ENCODE measurements around the gene BSDC1. TPM values are rescaled to one million over a fixed set of nuclear protein-coding genes. Genes with fewer than 3 reads are reported as not detected.
A peak's percentile ranks its signal among the peaks of the same experiment; 100 is the strongest.

BSDC1 gene
- total RNA-seq, 1 experiment from 2014 or later: 74.0 TPM

- no peaks in the 10 kb centered on the region for H3K9me2 ChIP-seq (ENCODE audit: insufficient read depth)
- intact Hi-C loops (cut with micrococcal nuclease; ENCODE audit: unreplicated experiment): no loop called here
- no peak overlapping the region for H3K4me2 ChIP-seq
- no peaks in the 10 kb centered on the region for H3K79me2 ChIP-seq (ENCODE audit: low read depth)
- no TSS peak for BruUV-seq (replicated peaks)
- ChIA-PET POLR2A (ENCODE audit: unreplicated experiment) (no interaction called here), CTCF (no interaction called here)
- DNase-seq: peak in 1 of 2 experiments; percentile 2
- no peak overlapping the region for H2AFZ ChIP-seq
- TF ChIP-seq EZH2 (IDR thresholded peaks at IDR 0.05; ENCODE audit: low read depth): no peak
- no peak for TF ChIP-seq CTCF (conservative IDR thresholded peaks at IDR 0.05)
- H3K4me3 ChIP-seq: no peak overlapping the region
- no peaks in the 10 kb centered on the region for H3F3A ChIP-seq (ENCODE audit: insufficient read depth, low read depth)
- no peaks in the 10 kb centered on the region for H4K20me1 ChIP-seq (ENCODE audit: insufficient read depth)
- peaks cover 65% of the 10 kb centered on the region for H3K27me3 ChIP-seq (ENCODE audit: insufficient read depth, low read depth)
- no peak overlapping the region for H3K27ac ChIP-seq
- no peaks in the 10 kb centered on the region for H3K4me1 ChIP-seq (replicated peaks; ENCODE audit: insufficient read depth)
- no peaks in the 10 kb centered on the region for H3K36me3 ChIP-seq (ENCODE audit: low read depth)
- no peaks in the 10 kb centered on the region for H3K9me3 ChIP-seq (ENCODE audit: insufficient read depth, low read depth)
Measured at GRCh38 chr1:32426489-32427255, 32.4 kb upstream of the BSDC1 start.

GRCh38 chr1:32421775-32422174, 27.5 kb upstream of the BSDC1 start:
- ChIA-PET CTCF (interaction anchor here (0.5 kb wide), 1 partner anchor 214 kb away, joined by 7 read pairs; no protein-coding TSS in a partner anchor), POLR2A (ENCODE audit: unreplicated experiment) (no interaction called here)
- intact Hi-C loops (cut with micrococcal nuclease; ENCODE audit: unreplicated experiment): no loop called here
- no peaks in the 10 kb centered on the region for H4K20me1 ChIP-seq (ENCODE audit: insufficient read depth)
- no peaks in the 10 kb centered on the region for H3K9me2 ChIP-seq (ENCODE audit: insufficient read depth)
- no peaks in the 10 kb centered on the region for H3K36me3 ChIP-seq (ENCODE audit: low read depth)
- TF ChIP-seq EZH2 (IDR thresholded peaks at IDR 0.05; ENCODE audit: low read depth): no peak
- no peak for TF ChIP-seq CTCF (conservative IDR thresholded peaks at IDR 0.05)
- H3K4me3 ChIP-seq: no peak overlapping the region
- no peak overlapping the region for H3K27ac ChIP-seq
- H3K4me1 ChIP-seq (replicated peaks; ENCODE audit: insufficient read depth): no peaks in the 10 kb centered on the region
- peaks cover 55% of the 10 kb centered on the region for H3K27me3 ChIP-seq (ENCODE audit: insufficient read depth, low read depth)
- DNase-seq: no peak
- H3K4me2 ChIP-seq: no peak overlapping the region
- no peaks in the 10 kb centered on the region for H3F3A ChIP-seq (ENCODE audit: insufficient read depth, low read depth)
- no peaks in the 10 kb centered on the region for H3K9me3 ChIP-seq (ENCODE audit: insufficient read depth, low read depth)
- H3K79me2 ChIP-seq (ENCODE audit: low read depth): no peaks in the 10 kb centered on the region
- BruUV-seq (replicated peaks): no TSS peak
- H2AFZ ChIP-seq: no peak overlapping the region

- no TSS peak for BruUV-seq (replicated peaks)
- no peak overlapping the region for H3K4me3 ChIP-seq
- TF ChIP-seq CTCF (conservative IDR thresholded peaks at IDR 0.05) (peak; percentile 67), EZH2 (IDR thresholded peaks at IDR 0.05; ENCODE audit: low read depth) (no peak)
- H3K27me3 ChIP-seq (ENCODE audit: insufficient read depth, low read depth): 0 out of 2 replicates have a peak, but pooled peaks cover 7% of the 10 kb centered on the region
- no peak overlapping the region for H2AFZ ChIP-seq
- no peaks in the 10 kb centered on the region for H3K79me2 ChIP-seq (ENCODE audit: low read depth)
- H3K9me2 ChIP-seq (ENCODE audit: insufficient read depth): no peaks in the 10 kb centered on the region
- no peaks in the 10 kb centered on the region for H3K36me3 ChIP-seq (ENCODE audit: low read depth)
- ChIA-PET CTCF (no interaction called here), POLR2A (ENCODE audit: unreplicated experiment) (no interaction called here)
- intact Hi-C loops (cut with micrococcal nuclease; ENCODE audit: unreplicated experiment): loop anchor here (1.0 to 10.0 kb wide), 4 partner anchors 13 to 750 kb away; no protein-coding TSS in a partner anchor
- H4K20me1 ChIP-seq (ENCODE audit: insufficient read depth): no peaks in the 10 kb centered on the region
- H3K4me2 ChIP-seq: no peak overlapping the region
- H3K4me1 ChIP-seq (replicated peaks; ENCODE audit: insufficient read depth): no peaks in the 10 kb centered on the region
- no peaks in the 10 kb centered on the region for H3K9me3 ChIP-seq (ENCODE audit: insufficient read depth, low read depth)
- H3F3A ChIP-seq (ENCODE audit: insufficient read depth, low read depth): no peaks in the 10 kb centered on the region
- no peak for DNase-seq
- H3K27ac ChIP-seq: no peak overlapping the region
Measured at GRCh38 chr1:32414186-32414886, 20.1 kb upstream of the BSDC1 start.

Measured in PC-9 (cell line).